Loucy (cell line): ENCODE measurements around the gene FUNDC2.

Experiments used
- H2AFZ ChIP-seq: fragments of 200-600 bp; sonication (generic); 2 replicates; pipeline ENCODE4 v1.6.0; 2016; ENCODE audit warnings: antibody characterized with exemption, mild to moderate bottlenecking, low read length, moderate library complexity
- H3F3A ChIP-seq: fragments of 200-600 bp; 2 replicates; pipeline ENCODE4 v1.6.0; 2016; ENCODE audit warnings: antibody characterized with exemption, low read depth, mild to moderate bottlenecking
- H3K27me3 ChIP-seq: fragments of 200-600 bp; sonication (generic); 2 replicates; pipeline ENCODE4 v1.6.1; 2014; ENCODE audit warnings: low read length, mild to moderate bottlenecking; ENCODE audit not compliant: insufficient read depth, poor library complexity, severe bottlenecking
- H3K36me3 ChIP-seq: fragments of 200-600 bp; sonication (generic); 2 replicates; pipeline ENCODE4 v1.6.1; 2016; ENCODE audit warnings: low read length; ENCODE audit not compliant: insufficient read depth
- H3K4me1 ChIP-seq: fragments of 200-600 bp; sonication (generic); 2 replicates; pipeline ENCODE4 v1.5.1; 2014; ENCODE audit warnings: low read length, mild to moderate bottlenecking; ENCODE audit not compliant: insufficient read depth, poor library complexity, severe bottlenecking
- H3K4me2 ChIP-seq: fragments of 200-600 bp; sonication (generic); 2 replicates; pipeline ENCODE4 v1.6.0; 2014; ENCODE audit warnings: antibody characterized with exemption, low read length, low read depth, mild to moderate bottlenecking; ENCODE audit not compliant: poor library complexity, severe bottlenecking
- H3K4me3 ChIP-seq: fragments of 200-600 bp; sonication (generic); 2 replicates; pipeline ENCODE4 v1.5.1; 2014; ENCODE audit warnings: low read length, mild to moderate bottlenecking, mixed read lengths; ENCODE audit not compliant: poor library complexity, severe bottlenecking
- H3K79me2 ChIP-seq: fragments of 200-600 bp; sonication (generic); 2 replicates; pipeline ENCODE4 v1.6.1; 2014; ENCODE audit warnings: low read length; ENCODE audit not compliant: insufficient read depth
- H3K9ac ChIP-seq: fragments of 200-600 bp; sonication (generic); 2 replicates; pipeline ENCODE4 v1.6.0; 2014; ENCODE audit warnings: mild to moderate bottlenecking, low read depth, low read length, moderate library complexity; ENCODE audit not compliant: poor library complexity, severe bottlenecking
- H3K9me2 ChIP-seq: fragments of 200-600 bp; sonication (generic); replicated peaks from 2 replicates; pipeline ENCODE4 v1.6.1; 2016; ENCODE audit warnings: low read depth, low read length, mixed read lengths
- H3K9me3 ChIP-seq: fragments of 200-600 bp; sonication (generic); 2 replicates; pipeline ENCODE4 v1.6.1; 2014; ENCODE audit warnings: mild to moderate bottlenecking, antibody characterized with exemption, low read length, low read depth; ENCODE audit not compliant: insufficient read depth
- H4K20me1 ChIP-seq: fragments of 200-600 bp; sonication (generic); 2 replicates; pipeline ENCODE4 v1.6.0; 2014; ENCODE audit warnings: antibody characterized with exemption, low read length, mild to moderate bottlenecking; ENCODE audit not compliant: insufficient read depth, poor library complexity, severe bottlenecking
- CTCF ChIP-seq: fragments of 200-600 bp; sonication (generic); conservative IDR thresholded peaks from 2 replicates; pipeline ENCODE4 v1.5.1; 2014; ENCODE audit warnings: mild to moderate bottlenecking, antibody characterized with exemption, low read length
- EZH2phosphoT487 ChIP-seq: fragments of 200-600 bp; IDR thresholded peaks from 2 replicates; pipeline ENCODE4 v1.6.1; 2018; ENCODE audit warnings: antibody characterized with exemption, mild to moderate bottlenecking, moderate library complexity, borderline replicate concordance

Gene FUNDC2

GRCh38 chrX:155026727-155027508 lies at the start of gene FUNDC2:
FUNDC2 (plus strand) TSS chrX:155026844; CDS start chrX:155026939, 95 bp downstream.
- Histone ChIP-seq H3K9ac (peak within 1 kb of the TSS; percentile 95), H2AFZ (peak within 1 kb of the TSS; percentile 94), H3K27me3 (no peaks in the 10 kb centered on the region), H3K4me1 (peaks cover 11% of the 10 kb centered on the region), H3K4me3 (peak within 1 kb of the TSS; percentile 100), H3K9me3 (no peaks in the 10 kb centered on the region), H3K79me2 (peaks cover 36% of the 10 kb centered on the region), H3K4me2 (peak within 1 kb of the TSS; percentile 97), H4K20me1 (no peaks in the 10 kb centered on the region), H3K36me3 (no peaks in the 10 kb centered on the region), H3K9me2 (no peaks in the 10 kb centered on the region), H3F3A (peaks cover 8% of the 10 kb centered on the region)
- TF ChIP-seq EZH2phosphoT487, result no peak
- no peak for TF ChIP-seq CTCF

GRCh38 chrX:154979629-154980028 lies 47.0 kb upstream of the FUNDC2 start:
- no peaks in the 10 kb centered on the region for H3K9me3 ChIP-seq
- no peaks in the 10 kb centered on the region for H3K79me2 ChIP-seq
- no peak overlapping the region for H2AFZ ChIP-seq
- H3F3A ChIP-seq, result no peaks in the 10 kb centered on the region
- no peak overlapping the region for H3K4me3 ChIP-seq
- H4K20me1 ChIP-seq, result no peaks in the 10 kb centered on the region
- peaks cover 4% of the 10 kb centered on the region for H3K4me1 ChIP-seq
- no peak overlapping the region for H3K4me2 ChIP-seq
- no peaks in the 10 kb centered on the region for H3K27me3 ChIP-seq
- no peak for TF ChIP-seq EZH2phosphoT487
- no peak for TF ChIP-seq CTCF
- H3K9me2 ChIP-seq, result no peaks in the 10 kb centered on the region
- no peak overlapping the region for H3K9ac ChIP-seq
- H3K36me3 ChIP-seq, result no peaks in the 10 kb centered on the region

GRCh38 chrX:154980330-154981115 lies 46.1 kb upstream of the FUNDC2 start:
- Histone ChIP-seq H3K4me1 (peaks cover 4% of the 10 kb centered on the region), H3K4me2 (peak overlapping the region; percentile 67), H3K9me3 (no peaks in the 10 kb centered on the region), H3K9me2 (no peaks in the 10 kb centered on the region), H3K4me3 (peak overlapping the region; percentile 65), H3F3A (no peaks in the 10 kb centered on the region), H4K20me1 (no peaks in the 10 kb centered on the region), H3K27me3 (no peaks in the 10 kb centered on the region), H3K36me3 (no peaks in the 10 kb centered on the region), H3K9ac (peak overlapping the region; percentile 60), H2AFZ (peak overlapping the region; percentile 97), H3K79me2 (no peaks in the 10 kb centered on the region)
- TF ChIP-seq EZH2phosphoT487, result no peak
- TF ChIP-seq CTCF, result peak; percentile 69
